Osteoblast (primary cell): Measurements from ENCODE around the gene OR2AT4. TPM values are rescaled to one million over a fixed set of nuclear protein-coding genes. Genes with fewer than 3 reads are reported as not detected.
A peak's percentile ranks its signal among the peaks of the same experiment; 100 is the strongest.
"Not testable (repeated sequence)": the region's sequence is repeated elsewhere in the genome, so short reads cannot be mapped to it uniquely, and the experiment has no call there.

Experiments
- DNase-seq: peaks from one replicate; pipeline ENCODE4 v3.0.0; 2011; ENCODE audit warnings: low spot score, mixed read lengths; ENCODE audit not compliant: insufficient read length; ENCODE audit errors: missing footprints
- H2AFZ ChIP-seq: 2 replicates; pipeline ENCODE4 v1.6.0; 2011; ENCODE audit warnings: mild to moderate bottlenecking, low read length
- H3K27ac ChIP-seq: 2 replicates; pipeline ENCODE4 v1.5.1; 2011; ENCODE audit warnings: mild to moderate bottlenecking, low read depth, low read length, moderate library complexity
- H3K27me3 ChIP-seq: 2 replicates; pipeline ENCODE4 v1.6.0; 2012; ENCODE audit warnings: mild to moderate bottlenecking, control low read depth, inconsistent platforms, low read length, moderate library complexity; ENCODE audit not compliant: insufficient read depth
- H3K36me3 ChIP-seq: 2 replicates; pipeline ENCODE4 v1.5.1; 2011; ENCODE audit warnings: mild to moderate bottlenecking, low read length, control low read depth, moderate library complexity; ENCODE audit not compliant: insufficient read depth
- H3K4me1 ChIP-seq: 2 replicates; pipeline ENCODE4 v1.5.1; 2011; ENCODE audit warnings: mild to moderate bottlenecking, low read length, control low read depth, moderate library complexity; ENCODE audit not compliant: insufficient read depth
- H3K4me2 ChIP-seq: 2 replicates; pipeline ENCODE4 v1.6.0; 2011; ENCODE audit warnings: mild to moderate bottlenecking, low read length; ENCODE audit not compliant: insufficient read depth
- H3K4me3 ChIP-seq: fragments of 200-600 bp; sonication (generic); 3 replicates; pipeline ENCODE4 v1.5.1; 2012; ENCODE audit warnings: mild to moderate bottlenecking, low read length, inconsistent platforms; ENCODE audit not compliant: insufficient read depth
- H3K79me2 ChIP-seq: 2 replicates; pipeline ENCODE4 v1.6.0; 2012; ENCODE audit warnings: mild to moderate bottlenecking, low read length, control low read depth, inconsistent platforms; ENCODE audit not compliant: insufficient read depth
- H3K9me3 ChIP-seq: 2 replicates; pipeline ENCODE4 v1.5.1; 2011; ENCODE audit warnings: low read depth, low read length, control low read depth
- H4K20me1 ChIP-seq: 2 replicates; pipeline ENCODE4 v1.6.0; 2012; ENCODE audit warnings: mild to moderate bottlenecking, low read length, control low read depth; ENCODE audit not compliant: insufficient read depth
- total RNA-seq: library from RNA; depleted of rRNA; stranded (reverse); fragments of >200 nt; gene quantifications from 2 replicates; pipeline ENCODE4 v1.2.3, GENCODE V29; 2012
- TF ChIP-seq, protein P1 (sequence below): IDR thresholded peaks from 2 replicates; pipeline ENCODE4 v1.5.1; 2011; ENCODE audit warnings: mild to moderate bottlenecking, low read depth, low read length, moderate library complexity; ENCODE audit errors: extremely low read depth

Gene OR2AT4
- total RNA-seq, 1 donor = not detected

DNA sequence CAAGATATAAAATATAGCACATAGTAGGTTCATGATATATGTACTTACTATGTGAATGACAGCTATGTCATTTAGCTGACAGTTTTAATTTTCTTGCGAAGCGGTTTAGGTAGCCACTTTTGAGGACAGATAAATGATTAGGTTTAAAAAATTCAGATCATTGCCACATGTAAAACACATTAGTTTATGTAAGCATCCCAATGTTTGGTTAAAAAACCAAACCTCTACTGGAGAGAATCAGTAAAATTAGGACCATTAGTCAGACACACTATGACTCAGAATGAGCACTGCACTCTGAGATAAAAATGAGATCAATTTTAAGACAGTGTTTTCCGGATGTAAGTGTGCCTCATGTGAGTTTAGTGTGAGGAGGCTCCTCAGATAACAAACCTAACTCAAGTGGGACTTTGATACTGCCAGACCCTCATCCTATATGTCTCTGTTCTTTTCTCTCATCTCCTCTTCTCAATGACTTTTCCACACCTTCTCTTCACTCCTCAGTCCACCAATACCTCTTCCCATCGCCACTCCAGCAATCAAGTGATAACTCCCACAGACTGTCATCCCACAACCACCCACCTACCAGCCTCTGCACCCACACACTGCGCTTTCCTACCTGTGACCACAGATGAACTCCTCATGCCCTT, 6.8 kb upstream of the OR2AT4 start:
- DNase-seq = peak; percentile 70
- H3K4me2 ChIP-seq = peak overlapping the region; percentile 5
- TF ChIP-seq, protein P1, sequence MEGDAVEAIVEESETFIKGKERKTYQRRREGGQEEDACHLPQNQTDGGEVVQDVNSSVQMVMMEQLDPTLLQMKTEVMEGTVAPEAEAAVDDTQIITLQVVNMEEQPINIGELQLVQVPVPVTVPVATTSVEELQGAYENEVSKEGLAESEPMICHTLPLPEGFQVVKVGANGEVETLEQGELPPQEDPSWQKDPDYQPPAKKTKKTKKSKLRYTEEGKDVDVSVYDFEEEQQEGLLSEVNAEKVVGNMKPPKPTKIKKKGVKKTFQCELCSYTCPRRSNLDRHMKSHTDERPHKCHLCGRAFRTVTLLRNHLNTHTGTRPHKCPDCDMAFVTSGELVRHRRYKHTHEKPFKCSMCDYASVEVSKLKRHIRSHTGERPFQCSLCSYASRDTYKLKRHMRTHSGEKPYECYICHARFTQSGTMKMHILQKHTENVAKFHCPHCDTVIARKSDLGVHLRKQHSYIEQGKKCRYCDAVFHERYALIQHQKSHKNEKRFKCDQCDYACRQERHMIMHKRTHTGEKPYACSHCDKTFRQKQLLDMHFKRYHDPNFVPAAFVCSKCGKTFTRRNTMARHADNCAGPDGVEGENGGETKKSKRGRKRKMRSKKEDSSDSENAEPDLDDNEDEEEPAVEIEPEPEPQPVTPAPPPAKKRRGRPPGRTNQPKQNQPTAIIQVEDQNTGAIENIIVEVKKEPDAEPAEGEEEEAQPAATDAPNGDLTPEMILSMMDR = no peak

DNA sequence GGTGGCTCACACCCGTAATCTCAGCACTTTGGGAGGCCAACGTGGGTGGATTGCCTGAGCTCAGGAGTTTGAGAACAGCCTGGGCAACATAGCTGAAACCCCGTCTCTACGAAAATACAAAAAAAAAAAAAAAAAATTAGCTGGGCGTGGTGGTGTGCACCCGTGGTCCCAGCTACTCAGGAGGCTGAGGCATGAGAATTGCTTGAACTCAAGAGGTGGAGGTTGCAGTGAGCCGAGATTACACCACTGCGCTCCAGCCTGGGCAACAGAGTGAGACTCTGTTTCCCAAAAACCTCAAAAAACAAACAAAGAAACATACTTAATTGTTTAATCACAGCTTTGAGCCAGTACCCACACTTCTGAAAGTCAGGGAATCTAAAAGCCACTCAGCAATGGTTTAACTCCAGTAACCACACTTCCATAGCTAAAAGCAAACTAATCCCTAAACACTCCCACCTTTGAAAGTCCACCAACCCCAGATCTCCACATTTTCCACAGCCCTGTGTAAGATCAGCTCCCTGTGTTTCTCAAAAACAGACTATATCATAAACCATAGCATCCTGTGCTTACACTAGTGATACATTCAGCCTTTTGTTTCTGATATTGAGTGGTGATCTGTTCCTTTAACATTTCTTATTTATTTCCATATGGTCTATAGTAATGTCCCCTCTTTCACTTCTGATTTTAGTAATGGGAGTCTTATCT, 4.9 kb upstream of the OR2AT4 start:
- no peaks in the 10 kb centered on the region for H4K20me1 ChIP-seq
- TF ChIP-seq, protein P1 = no peak
- H2AFZ ChIP-seq = no peak overlapping the region
- H3K4me2 ChIP-seq = no peak overlapping the region
- H3K27ac ChIP-seq = no peak overlapping the region
- H3K36me3 ChIP-seq = no peaks in the 10 kb centered on the region
- no peak overlapping the region for H3K4me3 ChIP-seq
- DNase-seq = no peak
- H3K9me3 ChIP-seq = no peaks in the 10 kb centered on the region
- H3K79me2 ChIP-seq = no peaks in the 10 kb centered on the region
- peaks cover 21% of the 10 kb centered on the region for H3K4me1 ChIP-seq
- H3K27me3 ChIP-seq = peaks cover 6% of the 10 kb centered on the region

More for the DNA sequence above, 6.8 kb upstream of the OR2AT4 start:
- Histone ChIP-seq H3K79me2 (no peaks in the 10 kb centered on the region), H4K20me1 (no peaks in the 10 kb centered on the region), H3K27ac (no peak overlapping the region), H3K27me3 (no peaks in the 10 kb centered on the region), H3K36me3 (no peaks in the 10 kb centered on the region), H3K9me3 (no peaks in the 10 kb centered on the region), H2AFZ (no peak overlapping the region), H3K4me1 (peaks cover 30% of the 10 kb centered on the region), H3K4me3 (no peak overlapping the region)

GRCh38 chr11:75100314-75100713, 3.6 kb upstream of the OR2AT4 start:
- no peak overlapping the region for H3K4me3 ChIP-seq
- H3K4me2 ChIP-seq = no peak overlapping the region
- no peaks in the 10 kb centered on the region for H3K79me2 ChIP-seq
- TF ChIP-seq, protein P1 = no peak
- no peaks in the 10 kb centered on the region for H3K36me3 ChIP-seq
- H3K27ac ChIP-seq = no peak overlapping the region
- H3K27me3 ChIP-seq = peaks cover 10% of the 10 kb centered on the region
- peak overlapping the region; percentile 3 for H2AFZ ChIP-seq
- H4K20me1 ChIP-seq = no peaks in the 10 kb centered on the region
- peak; percentile 77 for DNase-seq
- H3K4me1 ChIP-seq = peaks cover 17% of the 10 kb centered on the region
- H3K9me3 ChIP-seq = no peaks in the 10 kb centered on the region

DNA sequence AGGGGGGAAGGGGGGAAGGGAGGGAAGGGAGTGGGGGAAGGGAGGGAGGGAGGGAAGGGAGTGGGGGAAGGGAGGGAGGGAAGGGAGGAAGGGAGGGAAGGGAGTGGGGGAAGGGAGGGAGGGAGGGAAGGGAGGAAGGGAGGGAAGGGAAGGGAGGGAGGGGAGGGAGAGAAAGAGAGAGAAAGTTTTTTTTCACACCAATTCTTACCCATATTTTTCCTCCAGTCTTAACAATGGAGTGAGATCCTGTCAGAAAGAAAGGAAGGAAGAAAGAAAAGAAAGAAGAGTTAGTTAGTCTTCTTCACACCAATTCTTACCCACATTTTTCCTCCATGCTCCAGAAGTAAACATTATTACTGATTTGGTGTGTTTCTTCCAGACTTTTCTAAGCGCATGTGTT, 3.0 kb upstream of the OR2AT4 start:
- H3K27ac ChIP-seq = no peak overlapping the region
- no peaks in the 10 kb centered on the region for H4K20me1 ChIP-seq
- no peak for DNase-seq
- peaks cover 17% of the 10 kb centered on the region for H3K4me1 ChIP-seq
- H3K4me2 ChIP-seq = no peak overlapping the region
- peaks cover 16% of the 10 kb centered on the region for H3K27me3 ChIP-seq
- H3K79me2 ChIP-seq = no peaks in the 10 kb centered on the region
- no peak overlapping the region for H3K4me3 ChIP-seq
- H3K36me3 ChIP-seq = no peaks in the 10 kb centered on the region
- H3K9me3 ChIP-seq = no peaks in the 10 kb centered on the region
- no peak overlapping the region for H2AFZ ChIP-seq
- TF ChIP-seq, protein P1 = no peak

- H3K4me2 ChIP-seq, H3K27ac ChIP-seq, H3K4me3 ChIP-seq, H3K36me3 ChIP-seq, H3K79me2 ChIP-seq, H4K20me1 ChIP-seq, H3K9me3 ChIP-seq, DNase-seq, H2AFZ ChIP-seq: not testable (repeated sequence)
- peaks cover 17% of the 10 kb centered on the region for H3K4me1 ChIP-seq
- peaks cover 19% of the 10 kb centered on the region for H3K27me3 ChIP-seq
These were observed 2.3 kb upstream of the OR2AT4 start for GRCh38 chr11:75098835-75099439.

GRCh38 chr11:75098181-75098580, 1.5 kb upstream of the OR2AT4 start:
- H3K4me1 ChIP-seq, H3K79me2 ChIP-seq, H4K20me1 ChIP-seq, H3K9me3 ChIP-seq, DNase-seq, H3K4me2 ChIP-seq, H2AFZ ChIP-seq, H3K27ac ChIP-seq, H3K36me3 ChIP-seq, H3K4me3 ChIP-seq: not testable (repeated sequence)
- H3K27me3 ChIP-seq = peaks cover 23% of the 10 kb centered on the region
